NCI-H345 treated with DMSO at 0.1 percent for 48 hours (cell line): Measurements from ENCODE around the gene PTPRN2.

Source experiments
- DNase-seq: peaks from one replicate; lab custom pipeline; 2025; ENCODE audit not compliant: unreplicated experiment; lab: John Stamatoyannopoulos, UW

The PTPRN2 gene

DNA sequence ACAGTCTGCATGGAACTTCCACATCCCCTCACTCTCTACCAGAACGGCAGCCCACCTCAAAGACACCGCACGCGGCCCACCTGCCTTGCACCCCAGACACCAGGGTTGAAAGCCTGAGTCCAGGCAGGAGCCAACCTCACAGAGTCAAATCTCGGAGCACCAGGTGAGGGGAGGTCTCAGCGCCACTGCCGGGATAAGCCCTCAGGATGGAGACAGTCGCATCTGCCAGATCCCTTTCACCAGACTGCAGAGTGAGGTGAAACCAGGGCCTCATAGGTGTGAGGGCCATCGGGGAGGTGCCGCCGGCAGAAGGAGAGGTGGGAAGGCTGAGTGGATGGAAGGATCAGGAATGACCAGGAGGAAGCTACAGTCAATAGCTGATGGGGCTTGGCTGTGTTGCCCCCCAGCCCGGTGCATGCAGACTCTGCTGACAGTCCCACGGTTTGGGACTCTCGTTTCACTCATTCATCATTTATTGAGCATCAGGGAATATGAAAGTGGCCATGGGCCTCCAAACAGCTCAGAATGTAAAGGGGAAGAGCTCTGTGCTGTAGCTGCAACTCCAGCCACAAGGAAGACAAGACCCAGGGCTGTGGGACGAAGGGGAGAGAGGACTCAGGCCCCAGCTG is 315.0 kb downstream of the PTPRN2 start:
- no peak for DNase-seq

DNA sequence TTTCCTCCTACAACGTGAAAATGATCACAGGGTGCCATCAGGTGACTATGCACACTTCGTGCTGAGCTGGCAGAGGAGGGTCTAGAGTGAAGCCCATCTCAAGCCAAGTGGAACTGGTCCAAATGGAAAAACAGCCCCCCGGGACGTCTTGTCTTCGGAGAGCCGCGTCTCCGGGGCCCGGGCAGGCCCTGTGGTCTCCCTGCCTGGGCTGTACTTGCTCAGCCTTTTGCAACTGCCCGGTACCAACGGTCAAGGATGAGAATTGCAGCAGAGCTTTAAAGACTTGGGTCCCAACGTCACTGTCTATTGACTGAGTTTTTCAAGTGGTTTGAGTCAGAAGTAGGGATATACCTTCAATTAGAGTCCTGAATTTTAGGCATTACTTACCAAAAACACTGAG is 315.5 kb downstream of the PTPRN2 start:
- DNase-seq, result no peak

DNA sequence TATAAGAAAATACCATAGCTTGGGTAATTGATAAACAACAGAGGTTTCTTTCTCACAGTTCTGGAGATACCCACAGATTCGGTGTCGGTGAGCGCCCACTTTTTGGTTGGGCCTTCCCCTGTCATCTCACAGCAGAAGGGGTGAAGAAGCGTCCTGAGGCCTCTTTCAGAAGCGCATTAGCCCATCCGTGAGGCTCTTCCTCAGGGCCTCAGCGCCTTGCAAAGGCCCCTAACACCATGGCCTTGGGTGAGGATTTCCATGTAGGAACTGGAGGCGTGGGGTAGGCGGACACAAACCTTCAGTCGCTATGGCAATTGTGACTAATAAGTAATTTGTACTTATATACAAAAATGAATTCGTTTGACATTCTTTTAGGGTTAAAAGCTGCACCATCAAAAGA is 316.0 kb downstream of the PTPRN2 start:
- no peak for DNase-seq

DNA sequence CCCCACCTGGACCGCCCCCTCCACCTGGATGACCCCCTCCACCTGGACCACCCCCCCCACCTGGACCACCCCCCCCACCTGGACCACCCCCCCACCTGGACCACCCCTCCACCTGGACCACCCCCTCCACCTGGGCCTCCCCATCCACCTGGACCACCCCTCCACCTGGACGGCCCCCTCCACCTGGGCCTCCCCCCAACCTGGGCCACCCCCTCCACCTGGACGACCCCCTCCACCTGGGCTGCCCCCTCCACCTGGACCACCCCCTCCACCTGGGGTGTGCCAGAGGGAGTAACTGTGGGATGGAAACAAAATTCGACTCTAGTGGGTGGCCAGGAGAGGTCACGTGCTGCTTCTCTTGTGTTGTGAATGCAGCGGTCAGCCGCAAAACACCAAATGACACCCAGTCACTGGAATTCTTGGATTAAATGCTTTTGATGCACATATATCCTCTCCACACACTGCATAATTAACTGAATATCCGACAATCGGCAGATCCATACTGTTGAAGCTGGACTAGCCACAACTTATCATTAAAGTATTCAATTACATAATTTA is 316.7 kb downstream of the PTPRN2 start:
- DNase-seq, result no peak

DNA sequence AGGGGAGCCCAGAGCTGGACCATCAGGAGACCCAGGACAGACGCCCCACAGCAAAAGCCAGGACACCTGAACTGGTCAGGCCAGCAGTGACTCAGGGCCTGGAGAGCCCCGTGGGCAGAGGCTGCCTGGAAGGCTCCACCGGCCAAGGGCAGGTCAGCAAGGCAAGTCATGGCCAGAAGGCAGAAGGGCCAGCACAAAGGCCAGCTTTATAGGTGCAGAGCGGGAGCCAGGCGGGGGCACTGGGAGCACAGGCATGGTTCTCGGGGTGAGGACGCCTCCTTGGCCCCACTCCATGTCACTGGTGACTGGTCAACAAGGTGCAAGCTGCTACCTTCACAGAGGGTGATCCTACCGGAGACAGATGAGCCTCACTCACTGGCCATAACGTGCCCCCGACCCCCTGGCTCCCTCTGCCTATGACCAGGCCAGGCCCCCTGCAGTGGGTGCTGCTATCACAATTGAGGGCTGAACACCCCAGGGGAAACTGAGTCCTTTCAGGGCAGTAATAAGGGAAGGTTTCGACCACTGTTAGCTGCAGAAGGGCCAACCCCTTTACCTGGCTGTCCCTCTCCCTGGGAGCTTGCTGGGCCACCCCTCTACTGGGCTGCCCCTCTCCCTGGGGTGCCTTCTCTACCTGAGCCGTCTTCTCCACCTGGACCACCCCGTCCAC is 317.4 kb downstream of the PTPRN2 start:
- DNase-seq, result no peak

DNA sequence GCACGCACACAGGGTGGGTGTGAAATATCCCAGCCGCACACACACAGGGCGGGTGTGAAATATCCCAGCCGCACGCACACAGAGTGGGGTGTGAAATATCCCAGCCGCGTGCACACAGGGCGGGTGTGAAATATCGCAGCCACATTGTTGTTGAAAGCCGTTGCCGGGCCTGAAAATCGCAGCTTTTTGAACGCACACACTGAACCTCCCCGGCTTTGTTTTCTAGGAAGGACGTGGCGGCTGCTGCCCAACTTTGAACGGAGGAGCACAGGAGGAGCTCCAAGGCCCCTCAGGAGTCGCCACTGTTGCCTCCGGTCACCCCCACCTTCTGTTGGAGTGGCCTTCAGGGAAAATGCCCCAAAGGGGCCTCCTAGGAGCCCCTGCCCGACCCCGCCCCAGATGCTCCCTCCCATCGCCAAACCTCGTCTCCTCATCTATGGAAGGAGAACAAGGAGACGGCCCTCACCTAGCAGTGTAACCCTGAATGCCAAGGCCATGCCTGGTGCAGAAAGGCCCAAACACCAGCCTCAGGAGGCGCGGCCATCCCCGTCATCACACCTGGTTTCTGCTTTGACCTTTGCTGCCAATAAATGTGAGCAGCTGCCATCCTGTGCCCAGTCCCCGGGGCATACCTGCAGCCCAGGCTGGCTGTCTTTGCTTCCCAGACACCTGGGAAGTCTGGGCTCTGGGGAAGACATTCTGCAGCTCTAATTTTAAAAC is 318.6 kb downstream of the PTPRN2 start:
- DNase-seq, result no peak

DNA sequence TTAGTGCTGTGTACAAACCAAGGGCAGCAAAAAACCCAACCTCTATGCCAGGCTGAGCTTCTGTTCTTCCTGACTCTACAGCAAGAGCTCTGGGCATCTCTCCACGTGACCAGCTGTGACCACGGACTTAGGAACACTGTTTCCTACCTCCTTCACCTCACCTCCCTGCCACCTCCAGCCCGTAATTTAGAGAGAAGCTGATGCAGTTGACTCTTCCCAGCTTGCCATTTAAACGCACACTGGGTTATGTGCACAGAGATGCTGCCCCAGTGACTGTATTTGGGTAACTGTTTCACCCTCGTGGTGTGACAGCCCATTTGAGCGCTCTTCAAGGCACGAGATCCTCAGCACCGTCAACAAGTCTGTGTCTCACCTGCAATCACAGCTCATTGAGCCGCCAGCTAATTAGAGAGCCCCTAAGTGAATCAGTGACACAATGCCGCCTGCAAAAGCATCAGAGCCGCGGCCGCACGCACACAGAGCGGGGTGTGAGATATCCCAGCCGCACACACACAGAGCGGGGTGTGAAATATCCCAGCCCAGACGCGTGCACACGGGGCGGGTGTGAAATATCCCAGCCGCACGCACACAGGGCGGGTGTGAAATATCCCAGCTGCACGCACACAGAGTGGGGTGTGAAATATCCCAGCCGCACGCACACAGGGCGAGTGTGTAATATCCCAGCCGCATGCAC is 319.7 kb downstream of the PTPRN2 start:
- DNase-seq, result no peak

DNA sequence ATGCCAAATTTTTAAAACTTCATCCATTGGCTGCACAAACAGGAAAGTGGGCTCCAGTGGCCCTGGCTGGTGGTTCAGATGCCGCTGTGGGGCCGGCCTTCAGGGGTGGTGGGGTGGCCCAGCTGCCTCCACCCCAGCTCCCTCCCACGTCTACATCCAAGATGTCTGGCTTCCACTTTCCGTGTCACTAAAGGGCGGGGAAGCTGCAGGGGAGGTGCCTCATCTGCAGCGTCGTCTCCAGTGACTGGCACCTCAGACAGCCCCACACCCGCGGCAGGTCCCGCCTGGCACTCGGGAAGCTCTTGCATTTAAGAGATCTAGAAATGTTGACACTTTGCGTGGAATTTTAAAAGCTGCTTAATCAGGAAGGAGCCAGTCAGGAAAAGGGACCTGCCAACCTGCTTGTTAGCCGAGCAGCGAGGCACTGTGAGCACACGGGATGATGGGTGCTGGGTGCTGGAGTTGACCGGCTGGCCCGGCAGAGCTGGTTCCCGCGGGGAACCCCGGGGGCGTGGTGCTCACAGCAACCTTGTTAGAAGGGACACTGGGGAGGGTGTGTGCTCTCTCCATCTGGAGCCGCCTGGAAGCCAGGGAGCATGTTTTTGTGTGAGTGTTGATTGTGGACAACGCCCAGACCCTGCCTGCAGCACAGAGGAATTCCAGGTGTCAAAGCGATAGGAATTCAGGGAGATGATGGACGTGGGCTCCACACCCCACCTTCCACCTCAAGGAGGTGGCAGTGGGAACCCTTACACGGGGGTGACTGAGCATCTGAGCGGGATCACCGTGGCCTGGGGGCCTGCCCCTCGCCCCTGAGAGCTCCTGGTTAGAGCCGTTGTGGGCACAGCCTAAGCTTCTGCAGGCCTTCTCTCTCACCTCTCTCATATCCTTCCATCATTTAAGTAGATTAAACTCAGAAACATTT is 320.5 kb downstream of the PTPRN2 start:
- no peak for DNase-seq

DNA sequence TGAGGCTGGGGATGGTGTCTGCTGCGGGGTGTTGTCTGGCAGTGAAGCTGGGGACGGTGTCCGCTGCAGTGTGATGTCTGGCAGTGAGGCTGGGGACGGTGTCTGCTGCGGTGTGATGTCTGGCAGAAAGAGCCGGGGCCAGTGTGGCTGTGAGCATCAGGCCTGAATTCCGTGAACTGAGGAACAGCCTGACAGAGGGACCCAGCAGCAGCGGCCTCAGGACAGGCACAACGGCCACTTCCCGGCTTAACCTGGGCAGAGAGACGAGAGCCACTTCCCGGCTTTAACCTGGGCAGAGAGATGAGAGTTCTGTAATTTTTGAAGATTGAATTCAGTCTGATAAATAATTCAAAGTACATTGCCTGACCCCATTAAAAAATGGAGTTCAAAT is 321.2 kb downstream of the PTPRN2 start:
- no peak for DNase-seq

DNA sequence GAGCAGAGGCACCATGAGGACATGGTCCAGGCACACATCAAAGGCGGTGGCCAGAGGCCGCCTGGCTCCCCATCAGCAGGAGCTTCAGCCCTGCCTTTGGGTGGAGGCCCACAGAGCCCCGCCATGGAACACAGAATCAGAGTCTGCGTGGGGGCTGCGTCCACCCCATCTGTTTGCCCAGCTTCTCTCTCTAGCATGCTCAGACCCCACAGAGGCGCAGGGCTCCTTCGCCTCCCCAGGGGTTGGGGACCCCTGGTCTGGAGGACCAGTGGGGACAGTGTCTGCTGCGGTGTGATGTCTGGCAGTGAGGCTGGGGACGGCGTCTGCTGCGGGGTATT is 321.9 kb downstream of the PTPRN2 start:
- no peak for DNase-seq

DNA sequence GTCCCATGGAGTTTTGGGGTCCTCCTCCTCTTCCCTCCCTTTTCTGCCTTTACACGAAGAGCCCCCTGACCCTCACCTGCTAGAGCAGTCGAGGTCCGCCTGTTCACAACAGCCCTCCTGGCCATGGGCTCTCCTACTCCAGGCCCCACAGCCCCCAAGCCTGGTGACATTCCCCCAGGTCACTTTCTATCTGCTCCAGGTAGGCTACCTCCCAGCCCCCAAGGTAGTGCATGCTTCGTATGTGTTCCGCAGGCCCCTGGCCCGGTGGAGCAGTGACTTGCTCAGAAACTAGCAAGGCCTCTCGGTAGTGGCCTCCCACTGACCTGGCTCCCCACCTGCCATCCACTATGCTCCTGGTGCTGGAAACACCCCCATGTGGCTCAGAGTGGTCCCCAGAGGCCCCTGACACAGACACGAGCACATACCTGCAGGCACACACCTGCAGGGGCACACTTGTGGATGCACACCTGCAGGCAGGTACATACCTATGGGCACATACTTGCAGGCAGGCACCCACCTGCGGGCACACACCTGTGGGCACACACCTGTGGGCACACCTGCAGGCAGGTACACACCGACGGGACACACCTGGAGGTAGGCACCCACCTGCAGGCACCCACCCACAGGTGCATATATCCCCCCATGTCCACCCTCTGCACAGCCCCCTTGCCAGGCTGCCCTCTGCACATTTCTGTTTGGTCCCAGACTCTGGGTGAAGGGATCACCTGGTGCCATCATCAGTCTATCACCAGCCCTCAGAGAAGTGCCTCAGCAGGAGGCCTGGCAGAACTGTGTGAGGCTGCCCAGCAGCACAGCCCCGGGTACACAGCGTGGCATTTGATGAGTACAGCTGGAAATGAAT is 322.5 kb downstream of the PTPRN2 start:
- DNase-seq, result no peak

DNA sequence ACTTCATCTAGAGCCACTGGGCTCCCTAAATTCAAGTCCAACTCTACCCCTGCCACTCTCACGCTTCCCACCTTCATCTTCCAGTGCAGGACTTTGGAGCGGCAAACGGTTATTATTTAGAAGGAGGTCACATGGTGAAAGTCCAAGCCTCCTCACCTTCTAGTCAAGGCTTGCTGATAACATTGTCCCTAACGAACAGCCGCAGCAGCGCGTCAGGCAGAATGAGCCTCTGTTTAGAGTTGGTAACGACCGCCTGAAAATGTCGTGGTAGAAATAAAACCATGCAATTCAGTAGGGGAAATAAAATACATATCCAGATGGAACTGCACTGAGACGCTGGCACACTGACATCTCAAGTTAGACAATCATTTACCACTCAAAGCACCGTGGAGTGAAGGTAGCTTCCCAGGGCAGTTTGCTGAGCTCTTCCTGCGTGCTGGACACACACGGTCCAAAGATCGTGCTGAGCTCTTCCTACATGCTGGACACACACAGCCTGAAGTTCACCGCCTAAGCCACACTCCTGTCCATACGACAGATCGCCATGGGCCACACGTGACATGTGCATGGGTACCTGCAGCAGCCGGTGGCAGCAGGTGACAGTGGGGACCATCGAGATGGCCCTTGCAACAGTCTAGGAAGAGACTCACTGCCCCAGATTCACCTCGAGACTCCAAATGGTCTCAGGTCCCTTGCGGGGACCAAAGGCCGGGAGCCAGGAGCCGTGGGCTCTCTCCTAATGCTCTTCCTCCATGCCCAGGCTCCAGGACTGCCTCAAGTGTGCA is 323.5 kb downstream of the PTPRN2 start:
- DNase-seq, result no peak

DNA sequence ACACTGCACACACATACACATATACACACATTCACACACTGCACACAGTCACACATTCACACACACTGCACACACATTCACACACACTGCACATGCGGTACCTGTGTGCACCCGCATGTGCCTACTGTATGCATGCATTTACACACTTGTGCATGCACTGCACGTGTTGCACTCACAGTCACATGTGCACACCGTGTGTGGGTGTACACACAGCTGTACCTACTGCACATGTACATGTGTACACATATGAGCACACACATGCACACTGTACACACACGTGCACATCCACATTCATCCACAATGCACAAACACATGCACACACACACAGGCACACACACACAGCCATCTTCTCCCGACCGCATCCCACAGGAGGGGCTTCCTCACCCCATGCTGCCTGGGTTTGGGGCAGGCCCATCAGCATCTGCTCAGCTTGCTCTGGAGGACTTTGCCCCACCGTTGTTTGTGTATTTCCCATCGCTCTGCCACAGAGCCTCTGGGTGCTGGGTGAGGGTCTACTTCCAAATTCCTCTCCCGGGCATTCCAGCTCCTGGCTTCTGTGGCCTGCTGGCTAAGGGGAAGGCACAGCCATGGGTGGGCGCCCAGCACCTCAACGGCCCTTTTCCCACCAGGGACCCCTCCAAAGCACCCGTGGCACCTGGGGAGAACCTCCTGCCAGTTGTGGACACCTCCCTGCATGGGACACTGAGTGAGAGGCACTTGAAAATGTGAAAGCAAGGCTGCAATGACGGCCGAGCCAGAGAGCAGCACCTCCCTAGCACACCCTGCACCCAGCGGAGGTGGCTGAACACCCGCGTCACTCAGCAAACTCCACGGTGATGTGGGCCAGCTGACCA is 324.3 kb downstream of the PTPRN2 start:
- no peak for DNase-seq

DNA sequence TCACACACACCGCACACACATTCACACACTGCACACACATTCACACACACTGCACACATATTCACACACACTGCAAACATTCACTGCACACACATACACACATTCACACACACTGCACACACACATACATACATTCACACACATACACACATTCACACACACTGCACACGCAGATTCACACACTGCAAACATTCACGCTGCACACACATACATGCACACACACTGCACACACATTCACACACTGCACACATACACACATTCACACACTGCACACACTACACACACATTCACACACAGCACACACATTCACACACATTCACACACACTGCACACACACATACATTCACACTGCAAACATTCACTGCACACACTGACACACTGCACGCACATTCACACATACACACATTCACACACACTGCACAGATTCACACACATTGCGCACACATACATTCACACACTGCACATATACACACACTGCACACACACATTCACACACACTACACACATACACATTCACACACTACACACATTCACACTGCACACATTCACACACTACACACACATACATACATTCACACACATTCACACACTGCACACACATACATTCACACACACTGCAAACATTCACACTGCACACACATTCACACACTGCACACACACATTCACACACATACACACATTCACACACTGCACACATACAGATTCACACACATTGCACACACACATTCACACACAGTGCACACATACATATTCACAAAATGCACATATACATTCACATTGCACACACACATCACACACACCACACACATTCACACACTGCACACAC is 325.1 kb downstream of the PTPRN2 start:
- no peak for DNase-seq

DNA sequence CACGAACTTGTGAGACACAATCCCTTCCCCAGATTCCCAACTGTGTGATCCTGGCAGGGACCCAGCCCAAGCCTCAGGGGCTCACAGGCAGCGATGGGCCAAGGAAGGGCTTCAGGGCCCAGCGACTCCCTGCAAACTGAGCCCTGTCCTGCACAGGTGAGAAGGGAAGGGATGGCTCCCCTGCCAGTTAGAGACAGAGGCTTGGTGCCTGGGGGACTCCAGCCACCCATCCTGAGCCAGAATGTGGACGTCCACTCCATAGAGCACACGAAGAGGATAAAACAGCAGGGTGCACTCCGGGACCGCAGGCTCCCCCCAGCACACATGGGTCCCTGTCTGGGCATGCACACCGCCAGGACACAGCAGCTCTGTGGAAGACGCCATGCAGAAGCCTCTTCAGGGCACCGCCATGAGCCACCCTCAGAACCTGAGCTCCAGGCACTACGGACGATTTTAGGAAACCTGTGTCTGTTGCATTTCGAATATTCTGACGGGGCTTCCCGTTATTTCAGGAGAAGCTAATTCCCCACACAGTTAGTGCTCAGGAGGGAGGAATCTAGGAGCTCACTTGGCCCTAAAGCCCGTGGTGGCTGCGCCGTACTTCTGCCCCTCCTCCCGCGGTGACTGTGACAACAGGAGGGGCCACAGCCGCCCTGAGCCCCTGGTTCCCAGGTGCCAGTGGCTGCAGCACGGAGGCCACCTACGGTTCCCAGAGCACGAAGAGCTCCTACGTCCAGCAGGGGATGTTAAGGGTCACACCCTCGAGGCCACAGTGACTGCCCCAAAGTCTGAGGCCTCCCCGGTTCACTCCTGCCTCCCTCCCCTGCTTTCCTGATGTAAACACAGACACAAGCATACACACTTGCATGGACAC is 326.0 kb downstream of the PTPRN2 start:
- DNase-seq, result no peak
